Measurements from ENCODE around the gene CBARP.

CBARP gene

GRCh38 chr19:1279782-1280341 lies 42.1 kb upstream of the CBARP start:
- no peak for DNase-seq (ENCODE audit: low read depth)
- H3K4me3 ChIP-seq (ENCODE audit: low read depth, low read length), result no peak overlapping the region
- peak; percentile 91 for TF ChIP-seq CTCF (IDR thresholded peaks at IDR 0.05; ENCODE audit: control insufficient read depth, extremely low read depth, insufficient read depth)

- no peak for DNase-seq (ENCODE audit: low read depth)
- TF ChIP-seq CTCF (IDR thresholded peaks at IDR 0.05; ENCODE audit: control insufficient read depth, extremely low read depth, insufficient read depth), result no peak
- H3K4me3 ChIP-seq (ENCODE audit: low read depth, low read length), result no peak overlapping the region
These were observed 41.2 kb upstream of the CBARP start for GRCh38 chr19:1278713-1279660.

GRCh38 chr19:1278074-1278473 lies 40.3 kb upstream of the CBARP start:
- no peak for TF ChIP-seq CTCF (IDR thresholded peaks at IDR 0.05; ENCODE audit: control insufficient read depth, extremely low read depth, insufficient read depth)
- no peak overlapping the region for H3K4me3 ChIP-seq (ENCODE audit: low read depth, low read length)
- no peak for DNase-seq (ENCODE audit: low read depth)

GRCh38 chr19:1277061-1277460 lies 39.3 kb upstream of the CBARP start:
- TF ChIP-seq CTCF (IDR thresholded peaks at IDR 0.05; ENCODE audit: control insufficient read depth, extremely low read depth, insufficient read depth), result no peak
- no peak for DNase-seq (ENCODE audit: low read depth)

GRCh38 chr19:1276628-1277022 lies 38.8 kb upstream of the CBARP start:
- H3K4me3 ChIP-seq (ENCODE audit: low read depth, low read length), result peak overlapping the region; percentile 91
- DNase-seq (ENCODE audit: low read depth), result no peak
- TF ChIP-seq CTCF (IDR thresholded peaks at IDR 0.05; ENCODE audit: control insufficient read depth, extremely low read depth, insufficient read depth), result no peak

More at GRCh38 chr19:1277061-1277460, 39.3 kb upstream of the CBARP start:
- peak overlapping the region; percentile 91 for H3K4me3 ChIP-seq (ENCODE audit: low read depth, low read length)

- no peak for TF ChIP-seq CTCF (IDR thresholded peaks at IDR 0.05; ENCODE audit: control insufficient read depth, extremely low read depth, insufficient read depth)
- no peak for DNase-seq (ENCODE audit: low read depth)
- H3K4me3 ChIP-seq (ENCODE audit: low read depth, low read length), result peak overlapping the region; percentile 91
These were observed 38.3 kb upstream of the CBARP start for GRCh38 chr19:1275976-1276627.
